ENCODE data around the gene SFXN3. TPM values are rescaled to one million over a fixed set of nuclear protein-coding genes. Genes with fewer than 3 reads are reported as not detected.

The SFXN3 gene
- total and polyA plus RNA-seq, 2 donors = 7.7 to 16.3 TPM

- 20% methylated on average over 14 of the region's 14 CpGs for WGBS
- H3K27ac ChIP-seq (ENCODE audit: low read depth in 1 of 2, low read length in 1 of 2) = no peak overlapping the region
- no peak for DNase-seq (ENCODE audit: low read depth in 6 of 9, low spot score in 9 of 9)
Observed at GRCh38 chr10:101087965-101088364, 56.9 kb downstream of the SFXN3 start.

GRCh38 chr10:101089520-101090299, 58.7 kb downstream of the SFXN3 start:
- H3K4me3 ChIP-seq (ENCODE audit: low read length in 2 of 2) = no peak overlapping the region
- H3K4me1 ChIP-seq (ENCODE audit: control insufficient read depth in 2 of 2, insufficient read depth in 2 of 2, low read length in 2 of 2) = no peaks in the 10 kb centered on the region
- no peaks in the 10 kb centered on the region for H3K9me3 ChIP-seq (ENCODE audit: control insufficient read depth in 2 of 2, insufficient read depth in 1 of 2, low read length in 1 of 2)
- no peaks in the 10 kb centered on the region for H3K36me3 ChIP-seq (ENCODE audit: control insufficient read depth in 2 of 2, insufficient read depth in 2 of 2, low read length in 1 of 2)
- peaks cover 35 to 98% of the 10 kb centered on the region in 2 donors for H3K27me3 ChIP-seq (ENCODE audit: control insufficient read depth in 2 of 2, insufficient read depth in 1 of 2, low read length in 1 of 2)
- 90% methylated on average over 11 of the region's 11 CpGs for WGBS
- H3K27ac ChIP-seq (ENCODE audit: low read depth in 1 of 2, low read length in 1 of 2) = no peak overlapping the region
- DNase-seq (ENCODE audit: low read depth in 6 of 9, low spot score in 9 of 9) = no peak

More at GRCh38 chr10:101087965-101088364, 56.9 kb downstream of the SFXN3 start:
- Histone ChIP-seq H3K4me1 (ENCODE audit: control insufficient read depth in 2 of 2, insufficient read depth in 2 of 2, low read length in 2 of 2) (no peaks in the 10 kb centered on the region), H3K9me3 (ENCODE audit: control insufficient read depth in 2 of 2, insufficient read depth in 1 of 2, low read length in 1 of 2) (no peaks in the 10 kb centered on the region), H3K36me3 (ENCODE audit: control insufficient read depth in 2 of 2, insufficient read depth in 2 of 2, low read length in 1 of 2) (no peaks in the 10 kb centered on the region), H3K27me3 (ENCODE audit: control insufficient read depth in 2 of 2, insufficient read depth in 1 of 2, low read length in 1 of 2) (peaks cover 26 to 94% of the 10 kb centered on the region in 2 donors), H3K4me3 (ENCODE audit: low read length in 2 of 2) (no peak overlapping the region)

- Histone ChIP-seq H3K4me1 (ENCODE audit: control insufficient read depth in 2 of 2, insufficient read depth in 2 of 2, low read length in 2 of 2) (no peaks in the 10 kb centered on the region), H3K27me3 (ENCODE audit: control insufficient read depth in 2 of 2, insufficient read depth in 1 of 2, low read length in 1 of 2) (peaks cover 33 to 98% of the 10 kb centered on the region in 2 donors), H3K27ac (ENCODE audit: low read depth in 1 of 2, low read length in 1 of 2) (no peak overlapping the region), H3K36me3 (ENCODE audit: control insufficient read depth in 2 of 2, insufficient read depth in 2 of 2, low read length in 1 of 2) (no peaks in the 10 kb centered on the region), H3K9me3 (ENCODE audit: control insufficient read depth in 2 of 2, insufficient read depth in 1 of 2, low read length in 1 of 2) (no peaks in the 10 kb centered on the region), H3K4me3 (ENCODE audit: low read length in 2 of 2) (no peak overlapping the region)
- 93% methylated on average over 5 of the region's 5 CpGs for WGBS
- no peak for DNase-seq (ENCODE audit: low read depth in 6 of 9, low spot score in 9 of 9)
Observed at GRCh38 chr10:101090597-101090996, 59.6 kb downstream of the SFXN3 start.

Other genes starting within 250 kb of the SFXN3 start
- gene SLF2, start 118.3 kb upstream of the SFXN3 start, total RNA-seq = 26.3 TPM
- 23.8 TPM for gene SLF2, start 118.3 kb upstream of the SFXN3 start, polyA plus RNA-seq
- 0.24 TPM for gene SEMA4G, start 61.7 kb upstream of the SFXN3 start, total RNA-seq
- gene SEMA4G, start 61.7 kb upstream of the SFXN3 start, polyA plus RNA-seq = 1.2 TPM
- gene MRPL43, start 43.7 kb upstream of the SFXN3 start, total RNA-seq = 55.0 TPM
- gene MRPL43, start 43.7 kb upstream of the SFXN3 start, polyA plus RNA-seq = 95.1 TPM
- gene TWNK, start 43.7 kb upstream of the SFXN3 start, total RNA-seq = 9.1 TPM
- gene TWNK, start 43.7 kb upstream of the SFXN3 start, polyA plus RNA-seq = 5.9 TPM
- gene LZTS2, start 31.4 kb upstream of the SFXN3 start, total RNA-seq = 9.8 TPM
- gene LZTS2, start 31.4 kb upstream of the SFXN3 start, polyA plus RNA-seq = 44.7 TPM
- gene PDZD7, start 105 bp upstream of the SFXN3 start, total RNA-seq = 0.19 TPM
- gene PDZD7, start 105 bp upstream of the SFXN3 start, polyA plus RNA-seq = 1.4 TPM
- gene KAZALD1, start 30.8 kb downstream of the SFXN3 start, total RNA-seq = 2.8 TPM
- gene KAZALD1, start 30.8 kb downstream of the SFXN3 start, polyA plus RNA-seq = 2.3 TPM
- 0.05 TPM for gene TLX1, start 100.1 kb downstream of the SFXN3 start, total RNA-seq
- gene TLX1, start 100.1 kb downstream of the SFXN3 start, polyA plus RNA-seq = 0.27 TPM
- gene LBX1, start 198.2 kb downstream of the SFXN3 start, total RNA-seq = not detected
- gene LBX1, start 198.2 kb downstream of the SFXN3 start, polyA plus RNA-seq = 0.11 TPM

Data from thymus (tissue), 11 donors.